Heart left ventricle (tissue), 13 donors: ENCODE data around the gene TRIM24.

Experiments used
- POLR2A ChIP-seq, 2 donors: fragments of 450-650 bp; IDR thresholded peaks; one replicate each; pipeline ENCODE4 v1.6.1; 2017; ENCODE audit warnings: antibody characterized with exemption in 2 of 2, mild to moderate bottlenecking in 2 of 2, moderate library complexity in 2 of 2
- TF ChIP-seq, protein P1 (sequence below), 12 donors: fragments of 200-600 bp; sonication (generic) in 4 of 12; IDR thresholded peaks; one replicate each; pipeline versions ENCODE4 v1.5.0 to v1.8.0; 2018 to 2022; ENCODE audit warnings: antibody characterized with exemption in 12 of 12, mild to moderate bottlenecking in 5 of 12
- donor health status: ischemic (EF 13 %, LVEDD 7.1; RV severe dilation, severe dysfunction).
- donor health status: DM: no; HTN: yes; CAD: no.
- donor health status: DM: no; HTN: no; CAD: no.
- donor health status: ischemic (EF 25% LVEDD 6.9; RV normal size, moderate dysfunction).
- donor health status: ischemic (EF 25% LVEDD 5.7; RV mildly dilated, moderate dysfunction).
- donor health status: ischemic (EF 35%, LVEDD 5.7; RV mildly dilated, moderate dysfunction).
- donor health status: nonischemic (EF 11% LVEDD 7.7; RV severe dilation, severe dysfunction).
- donor health status: DM: yes; HTN: yes; CAD: no.
- donor health status: PGD.
- donor health status: ischemic (EF 29% LVEDD 5.4; RV normal size, mild dysfunction).
- donor health status: nonischemic (EF 23%, LVEDD 6.1; RV moderate dilation, normal function).

GRCh38 chr7:138465046-138465445 lies 5.0 kb downstream of the TRIM24 start:
- TF ChIP-seq, protein P1, sequence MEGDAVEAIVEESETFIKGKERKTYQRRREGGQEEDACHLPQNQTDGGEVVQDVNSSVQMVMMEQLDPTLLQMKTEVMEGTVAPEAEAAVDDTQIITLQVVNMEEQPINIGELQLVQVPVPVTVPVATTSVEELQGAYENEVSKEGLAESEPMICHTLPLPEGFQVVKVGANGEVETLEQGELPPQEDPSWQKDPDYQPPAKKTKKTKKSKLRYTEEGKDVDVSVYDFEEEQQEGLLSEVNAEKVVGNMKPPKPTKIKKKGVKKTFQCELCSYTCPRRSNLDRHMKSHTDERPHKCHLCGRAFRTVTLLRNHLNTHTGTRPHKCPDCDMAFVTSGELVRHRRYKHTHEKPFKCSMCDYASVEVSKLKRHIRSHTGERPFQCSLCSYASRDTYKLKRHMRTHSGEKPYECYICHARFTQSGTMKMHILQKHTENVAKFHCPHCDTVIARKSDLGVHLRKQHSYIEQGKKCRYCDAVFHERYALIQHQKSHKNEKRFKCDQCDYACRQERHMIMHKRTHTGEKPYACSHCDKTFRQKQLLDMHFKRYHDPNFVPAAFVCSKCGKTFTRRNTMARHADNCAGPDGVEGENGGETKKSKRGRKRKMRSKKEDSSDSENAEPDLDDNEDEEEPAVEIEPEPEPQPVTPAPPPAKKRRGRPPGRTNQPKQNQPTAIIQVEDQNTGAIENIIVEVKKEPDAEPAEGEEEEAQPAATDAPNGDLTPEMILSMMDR (IDR thresholded peaks at IDR 0.05), result no peak
- TF ChIP-seq POLR2A (IDR thresholded peaks at IDR 0.05), result no peak
